PC-9 (cell line): ENCODE data around the gene GCNA.

Experiments used
- EZH2 ChIP-seq: fragments of 200-600 bp; sonication (generic); IDR thresholded peaks from 2 replicates; pipeline ENCODE4 v1.8.0; 2017; ENCODE audit warnings: antibody characterized with exemption, low read depth
- TF ChIP-seq, protein P1 (sequence below): fragments of 200-600 bp; sonication (generic); conservative IDR thresholded peaks from 2 replicates; pipeline ENCODE4 v1.6.1; 2017; ENCODE audit warnings: mixed run types, antibody characterized with exemption, mild to moderate bottlenecking, moderate library complexity

DNA sequence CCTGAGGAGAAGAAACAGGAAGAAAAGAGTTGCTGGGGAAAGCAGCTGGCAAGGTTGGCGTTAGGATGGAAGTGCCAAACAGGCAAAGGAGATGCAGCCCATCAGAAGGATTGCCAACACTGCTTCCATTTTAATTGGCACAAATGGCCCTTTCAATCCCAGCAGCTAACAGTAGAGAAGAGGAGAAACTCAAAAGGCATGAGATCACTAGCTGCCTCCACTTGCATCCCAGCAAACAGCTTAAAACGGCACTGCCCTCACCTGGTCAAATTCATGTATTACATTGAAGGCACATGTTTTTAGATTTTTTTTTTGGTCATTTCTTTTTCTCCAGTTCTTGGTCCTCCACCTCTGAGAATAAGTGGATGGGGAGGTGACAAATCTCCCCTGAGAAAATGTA, 74.2 kb downstream of the GCNA start:
- TF ChIP-seq, protein P1, sequence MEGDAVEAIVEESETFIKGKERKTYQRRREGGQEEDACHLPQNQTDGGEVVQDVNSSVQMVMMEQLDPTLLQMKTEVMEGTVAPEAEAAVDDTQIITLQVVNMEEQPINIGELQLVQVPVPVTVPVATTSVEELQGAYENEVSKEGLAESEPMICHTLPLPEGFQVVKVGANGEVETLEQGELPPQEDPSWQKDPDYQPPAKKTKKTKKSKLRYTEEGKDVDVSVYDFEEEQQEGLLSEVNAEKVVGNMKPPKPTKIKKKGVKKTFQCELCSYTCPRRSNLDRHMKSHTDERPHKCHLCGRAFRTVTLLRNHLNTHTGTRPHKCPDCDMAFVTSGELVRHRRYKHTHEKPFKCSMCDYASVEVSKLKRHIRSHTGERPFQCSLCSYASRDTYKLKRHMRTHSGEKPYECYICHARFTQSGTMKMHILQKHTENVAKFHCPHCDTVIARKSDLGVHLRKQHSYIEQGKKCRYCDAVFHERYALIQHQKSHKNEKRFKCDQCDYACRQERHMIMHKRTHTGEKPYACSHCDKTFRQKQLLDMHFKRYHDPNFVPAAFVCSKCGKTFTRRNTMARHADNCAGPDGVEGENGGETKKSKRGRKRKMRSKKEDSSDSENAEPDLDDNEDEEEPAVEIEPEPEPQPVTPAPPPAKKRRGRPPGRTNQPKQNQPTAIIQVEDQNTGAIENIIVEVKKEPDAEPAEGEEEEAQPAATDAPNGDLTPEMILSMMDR: peak; percentile 76
- no peak for TF ChIP-seq EZH2
